Keratinocyte (primary cell): ENCODE results near the gene BCL2L11.

Experiments
- CTCF ChIP-seq, 3 experiments: IDR thresholded peaks in 1 of 3; conservative IDR thresholded peaks in 1 of 3; optimal IDR thresholded peaks in 1 of 3; 2 replicates in 2 of 3; 3 replicates in 1 of 3; pipeline versions ENCODE3 to v1.5.1; 2011; ENCODE audit warnings: low read length in 3 of 3, mild to moderate bottlenecking in 3 of 3, moderate library complexity in 2 of 3, control low read depth in 1 of 3, inconsistent platforms in 1 of 3; ENCODE audit not compliant: insufficient read depth in 2 of 3; ENCODE audit errors: extremely low read depth in 1 of 3
- EZH2 ChIP-seq: IDR thresholded peaks from one replicate; pipeline ENCODE4 v1.6.1; 2012; ENCODE audit warnings: inconsistent platforms, mild to moderate bottlenecking, low read length, moderate library complexity

DNA sequence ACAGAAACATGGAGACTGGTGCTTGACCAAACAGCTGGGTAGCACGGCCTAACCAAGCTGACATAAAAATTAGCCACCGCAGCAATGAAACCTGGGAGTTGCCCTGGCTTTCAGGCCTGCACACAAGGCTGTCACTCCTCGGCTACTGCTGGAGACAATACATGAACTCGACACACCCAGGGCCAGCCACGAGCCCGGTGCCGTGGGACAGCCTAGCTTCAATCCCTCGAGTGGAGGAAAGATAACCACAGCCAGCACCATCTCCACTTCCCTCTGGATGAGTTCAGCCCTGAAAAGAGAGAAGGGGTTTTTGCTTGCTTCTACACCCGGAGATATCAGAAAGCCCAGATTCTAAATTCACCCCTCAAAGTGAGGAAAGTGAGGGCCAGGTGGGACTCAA is 78.0 kb downstream of the BCL2L11 start:
- no peak for TF ChIP-seq EZH2
- TF ChIP-seq CTCF (optimal IDR thresholded peaks at IDR 0.05 in 1 of 3, IDR thresholded peaks at IDR 0.05 in 1 of 3, conservative IDR thresholded peaks at IDR 0.05 in 1 of 3; ENCODE audit: extremely low read depth in 1 of 3, insufficient read depth in 2 of 3, low read length in 3 of 3): no peak
